GM18951 (cell line): ENCODE measurements around the gene SUCLG1.

Experiments
- POLR2A ChIP-seq: IDR thresholded peaks from 4 replicates; pipeline ENCODE4 v1.6.1; 2011; ENCODE audit warnings: mild to moderate bottlenecking; ENCODE audit not compliant: insufficient read length, insufficient read depth; ENCODE audit errors: extremely low read depth
- in situ Hi-C: fragments of 300-500 bp; cut with MboI; formaldehyde crosslinking; loops from one replicate; pipeline ENCODE4 v1.12.0; 2022; ENCODE audit warnings: low sequenced_read_pairs, mixed read lengths, inconsistent platforms; ENCODE audit not compliant: unreplicated experiment

The SUCLG1 gene

GRCh38 chr2:84457686-84458085 lies 1.4 kb downstream of the SUCLG1 start:
- TF ChIP-seq POLR2A = no peak
- in situ Hi-C loops = no loop called here

GRCh38 chr2:84456156-84456555 lies 2.9 kb downstream of the SUCLG1 start:
- in situ Hi-C loops = no loop called here
- no peak for TF ChIP-seq POLR2A

- in situ Hi-C loops = no loop called here
- TF ChIP-seq POLR2A = no peak
Measured at GRCh38 chr2:84454581-84454980, 4.5 kb downstream of the SUCLG1 start.

DNA sequence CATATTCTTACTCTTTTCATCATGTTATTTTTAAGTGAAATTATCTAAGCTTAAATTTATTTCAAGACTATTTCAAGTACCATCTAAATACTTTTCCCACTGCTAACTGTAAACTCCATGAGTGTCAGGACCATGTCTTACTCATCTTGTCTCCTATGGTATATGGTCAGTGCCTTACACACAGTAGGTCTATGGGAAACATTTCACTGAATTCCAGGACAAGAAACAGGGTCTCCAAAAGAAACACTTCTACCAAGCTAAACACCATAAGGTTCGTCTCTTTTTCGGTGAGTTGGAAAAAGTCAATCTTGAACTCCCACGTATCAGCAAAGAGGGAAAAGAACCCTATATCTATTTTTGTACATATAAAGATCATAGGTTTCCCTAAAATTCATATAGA lies 6.5 kb downstream of the SUCLG1 start:
- in situ Hi-C loops = no loop called here
- no peak for TF ChIP-seq POLR2A

DNA sequence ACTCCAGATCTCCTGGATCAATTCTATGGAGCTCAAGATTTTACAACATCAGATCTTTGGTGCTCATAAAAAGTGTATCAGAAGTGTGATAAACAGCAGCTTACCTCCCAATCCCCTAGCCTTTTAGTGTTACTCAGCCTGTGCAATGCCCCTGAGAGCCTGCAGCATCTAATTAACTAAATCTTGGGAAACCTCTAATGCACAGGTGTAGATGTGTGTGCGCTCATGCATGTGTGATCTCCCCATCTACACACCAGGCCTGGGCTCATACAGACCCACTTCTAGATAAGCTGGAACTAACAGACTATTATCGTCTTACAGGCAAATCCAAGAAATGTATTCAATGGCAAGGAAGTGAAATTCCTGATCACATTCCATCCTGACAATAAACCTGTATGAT lies 7.5 kb downstream of the SUCLG1 start:
- no peak for TF ChIP-seq POLR2A
- in situ Hi-C loops = no loop called here

DNA sequence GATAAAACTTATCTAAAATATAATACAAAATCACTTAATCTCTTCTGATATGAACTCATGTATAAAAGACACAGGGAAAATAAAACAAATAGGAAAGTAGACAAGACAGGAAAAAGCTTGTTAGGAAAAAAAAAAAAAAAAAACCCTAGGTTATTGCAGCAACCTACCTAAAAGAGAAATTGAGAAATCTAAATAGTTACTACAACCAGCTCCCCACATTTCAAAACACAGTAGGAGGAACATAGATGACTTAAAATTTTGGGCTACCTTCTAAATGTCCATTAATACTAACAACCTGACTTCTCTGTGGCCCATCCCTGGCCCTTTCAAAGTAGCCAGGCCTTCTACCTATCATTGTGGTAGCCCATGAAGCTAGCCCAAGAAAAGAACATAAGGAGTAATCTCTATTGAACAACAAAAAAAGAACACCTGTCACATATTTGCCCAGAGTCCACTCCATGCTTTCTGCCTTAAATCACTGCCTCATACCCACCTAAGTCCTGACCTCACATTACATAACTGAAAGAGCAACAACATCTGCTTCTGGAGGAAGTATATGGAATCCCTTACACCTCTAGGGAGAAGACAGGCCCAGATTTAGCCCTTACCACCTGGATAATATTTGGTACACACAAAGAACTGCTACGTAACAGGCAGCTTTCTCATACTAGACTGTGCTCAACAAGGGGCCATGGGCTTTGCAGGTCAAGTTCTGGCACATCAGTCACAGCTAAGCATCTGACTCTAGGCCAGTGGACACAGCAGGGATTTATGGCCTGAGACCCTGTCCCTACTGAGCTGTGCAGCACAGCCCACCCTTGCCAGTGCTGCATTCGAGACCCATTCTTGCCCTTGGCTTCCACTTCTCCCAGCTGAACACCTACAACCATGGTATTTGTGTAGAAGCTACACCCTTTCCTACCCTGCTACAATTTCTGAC lies 8.5 kb downstream of the SUCLG1 start:
- in situ Hi-C loops = no loop called here
- TF ChIP-seq POLR2A = no peak

- TF ChIP-seq POLR2A = no peak
- in situ Hi-C loops = no loop called here
Measured at GRCh38 chr2:84449711-84450110, 9.4 kb downstream of the SUCLG1 start.

DNA sequence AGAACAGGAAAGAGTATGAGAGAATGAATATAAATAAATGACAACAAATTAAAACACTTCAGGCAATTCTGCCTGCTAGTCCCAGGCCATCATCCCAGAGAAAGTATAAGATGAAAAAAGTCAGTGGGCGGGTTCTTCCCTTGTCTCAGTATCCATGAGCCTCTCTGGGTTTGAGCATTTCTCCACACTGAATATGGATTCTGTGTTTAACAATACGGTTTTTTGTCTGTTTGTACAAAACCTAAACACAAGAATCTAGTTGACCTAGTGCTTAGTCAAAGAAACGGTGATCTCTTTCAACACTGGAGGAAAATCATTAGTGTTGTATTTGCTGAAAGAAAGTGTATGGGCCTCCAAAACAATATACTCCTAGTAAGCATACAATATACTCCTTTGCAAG lies 10.0 kb downstream of the SUCLG1 start:
- no peak for TF ChIP-seq POLR2A
- in situ Hi-C loops = no loop called here

DNA sequence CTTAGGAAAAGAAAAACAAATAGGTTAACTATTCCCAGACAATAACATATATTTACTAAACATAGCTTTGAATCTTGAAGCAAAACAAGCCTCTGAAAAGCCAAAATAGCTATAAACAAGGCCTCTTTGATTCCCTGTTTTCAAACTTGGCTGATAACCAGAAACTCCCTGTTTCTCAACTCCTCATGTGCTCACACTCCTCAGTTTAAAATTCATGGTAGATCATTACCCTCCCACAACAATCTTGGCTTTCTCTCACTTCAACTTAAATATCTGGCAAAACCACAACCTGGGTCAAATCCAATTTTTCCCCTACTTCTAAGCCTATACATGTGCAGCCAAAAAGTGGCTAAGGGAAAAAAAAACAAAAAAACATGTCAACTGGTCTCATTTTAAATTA lies 15.6 kb downstream of the SUCLG1 start:
- in situ Hi-C loops = no loop called here

GRCh38 chr2:84442888-84443287 lies 16.2 kb downstream of the SUCLG1 start:
- TF ChIP-seq POLR2A = no peak
- in situ Hi-C loops = no loop called here

More for the DNA sequence above, 15.6 kb downstream of the SUCLG1 start:
- TF ChIP-seq POLR2A = no peak

- no peak for TF ChIP-seq POLR2A
- in situ Hi-C loops = no loop called here
Measured at GRCh38 chr2:84441505-84441904, 17.6 kb downstream of the SUCLG1 start.

DNA sequence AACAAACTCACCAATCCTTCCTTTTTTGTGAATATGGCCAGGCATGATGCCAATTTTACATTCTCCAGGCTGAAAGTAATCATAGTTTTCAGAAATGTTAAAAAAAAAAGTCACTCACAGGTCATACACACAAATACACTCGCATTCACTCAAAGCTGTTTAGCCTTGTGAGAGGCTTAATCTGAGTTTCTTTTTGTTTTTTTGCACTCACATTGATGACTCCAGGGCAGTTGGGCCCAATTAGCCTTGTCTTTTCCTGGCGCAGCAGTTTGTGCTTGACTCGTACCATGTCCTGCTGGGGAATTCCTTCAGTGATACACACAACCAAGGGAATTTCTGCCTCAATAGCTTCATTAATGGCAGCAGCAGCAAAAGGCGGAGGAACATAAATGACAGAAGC lies 18.0 kb downstream of the SUCLG1 start:
- TF ChIP-seq POLR2A = no peak
- in situ Hi-C loops = no loop called here

DNA sequence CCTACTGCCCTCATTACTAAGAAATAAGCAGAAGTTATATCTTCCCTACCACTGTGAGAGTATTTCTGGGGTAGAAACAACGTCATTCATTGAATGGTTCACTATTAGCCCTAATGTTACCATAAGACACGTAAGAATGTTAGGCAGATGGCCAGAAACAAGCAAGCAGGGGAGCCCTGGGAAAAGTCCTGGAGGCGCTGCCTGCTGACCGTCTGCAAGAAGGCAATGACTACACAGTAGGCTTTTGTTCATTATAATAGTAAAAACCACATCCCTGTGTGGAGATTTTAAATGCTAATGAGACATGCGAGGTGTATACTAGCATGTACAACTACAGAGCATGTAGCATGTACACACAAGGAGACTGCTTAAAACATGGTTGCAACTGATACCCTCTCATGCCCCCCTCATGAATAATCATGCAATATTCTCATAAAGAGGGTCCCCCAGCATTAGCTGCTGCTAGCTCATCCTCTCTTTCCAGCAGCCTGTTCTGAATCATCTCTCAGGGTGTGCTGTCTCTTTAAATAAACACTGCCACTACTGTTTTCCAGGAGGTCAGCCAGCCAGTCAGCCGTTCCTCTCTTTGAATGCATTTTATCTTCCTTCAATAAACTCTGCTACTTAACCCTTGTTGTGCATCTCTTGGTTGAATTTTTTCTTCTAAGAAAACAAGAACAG lies 23.6 kb downstream of the SUCLG1 start:
- in situ Hi-C loops = no loop called here
- TF ChIP-seq POLR2A = no peak

GRCh38 chr2:84429328-84429727 lies 29.8 kb downstream of the SUCLG1 start:
- in situ Hi-C loops = no loop called here
- TF ChIP-seq POLR2A = no peak
